Spleen (tissue), 11 donors: ENCODE data around the gene MYLK4. TPM values are rescaled to one million over a fixed set of nuclear protein-coding genes. Genes with fewer than 3 reads are reported as not detected.

Source experiments
- DNase-seq: peaks from one replicate; pipeline ENCODE4 v3.0.0-alpha.2; 2020
- H3K27ac ChIP-seq, 8 donors: fragments of 200-600 bp; sonication (generic) in 7 of 8; 1 replicate in 4 of 8; 2 replicates in 4 of 8; pipeline versions ENCODE4 v1.5.0 to v1.8.0; 2016 to 2021; ENCODE audit warnings: inconsistent platforms in 4 of 8, mild to moderate bottlenecking in 4 of 8, moderate library complexity in 1 of 8
- H3K27me3 ChIP-seq, 7 donors: fragments of 200-600 bp; sonication (generic) in 6 of 7; replicated peaks in 1 of 7; 1 replicate in 4 of 7; 2 replicates in 3 of 7; pipeline versions ENCODE4 v1.5.0 to v1.8.0; 2016 to 2021; ENCODE audit warnings: inconsistent platforms in 3 of 7, mild to moderate bottlenecking in 1 of 7
- H3K36me3 ChIP-seq, 6 donors: fragments of 200-600 bp; sonication (generic) in 5 of 6; 1 replicate in 4 of 6; 2 replicates in 2 of 6; pipeline versions ENCODE4 v1.5.0 to v1.8.0; 2016 to 2021; ENCODE audit warnings: inconsistent platforms in 2 of 6
- H3K4me1 ChIP-seq, 6 donors: fragments of 200-600 bp; sonication (generic) in 5 of 6; 1 replicate in 3 of 6; 2 replicates in 3 of 6; pipeline versions ENCODE4 v1.5.0 to v1.8.0; 2016 to 2021; ENCODE audit warnings: inconsistent platforms in 3 of 6
- H3K4me3 ChIP-seq, 8 donors: fragments of 200-600 bp; sonication (generic) in 7 of 8; 1 replicate in 4 of 8; 2 replicates in 4 of 8; pipeline versions ENCODE4 v1.5.0 to v1.8.0; 2016 to 2021; ENCODE audit warnings: inconsistent platforms in 4 of 8, mild to moderate bottlenecking in 4 of 8, moderate library complexity in 2 of 8
- H3K9me3 ChIP-seq, 8 donors: fragments of 200-600 bp; sonication (generic) in 7 of 8; 1 replicate in 4 of 8; 2 replicates in 4 of 8; pipeline versions ENCODE4 v1.5.0 to v1.8.0; 2016 to 2021; ENCODE audit warnings: inconsistent platforms in 4 of 8
- CTCF ChIP-seq, 11 experiments: fragments of 200-600 bp in 7 of 11; fragments of 450-650 bp in 4 of 11; sonication (generic) in 4 of 11; IDR thresholded peaks in 8 of 11; conservative IDR thresholded peaks in 3 of 11; 1 replicate in 7 of 11; 2 replicates in 4 of 11; pipeline versions ENCODE4 v1.4.0 to v1.8.0; 2016 to 2021; ENCODE audit warnings: antibody characterized with exemption in 11 of 11, inconsistent platforms in 4 of 11, mild to moderate bottlenecking in 1 of 11
- POLR2A ChIP-seq, 3 donors: fragments of 450-650 bp; IDR thresholded peaks; one replicate each; pipeline ENCODE4 v1.5.1; 2017; ENCODE audit warnings: antibody characterized with exemption in 3 of 3, mild to moderate bottlenecking in 1 of 3
- POLR2AphosphoS5 ChIP-seq, 3 donors: sonication (generic); formaldehyde crosslinking; IDR thresholded peaks; one replicate each; pipeline ENCODE4 v1.5.1; 2017; ENCODE audit warnings: antibody characterized with exemption in 3 of 3
- WGBS, 5 donors: extraction: QIAGEN DNeasy Blood & Tissue Kit in 3 of 5; methylation state at CpG; one replicate each; pipeline versions ENCODE4 v1.1.5 to v1.1.7; 2013 to 2018; 5-methylcytosine and 5-hydroxymethylcytosine counted together
- intact Hi-C: fragments of 100-400 bp; cut with DNase I; formaldehyde crosslinking; loops from one replicate; pipeline ENCODE4 v1.15.0; 2023; ENCODE audit warnings: low total_unique reads
- polyA plus RNA-seq, 3 donors: library from polyadenylated mRNA; stranded (reverse); fragments of 200-250 nt; gene quantifications; one replicate each; pipeline ENCODE4 v1.2.1, GENCODE V29; 2013
- total RNA-seq, 7 donors: library from RNA; depleted of rRNA in 3 of 7; stranded (reverse); fragments of >200 nt in 3 of 7; fragmentation: NEBNext Ultra II Directional in 4 of 7; extraction: Animal tissue kit (Norgen Biotek cat#: 25700) in 4 of 7; gene quantifications; one replicate each; pipeline versions ENCODE4 v1.1.0 to v1.2.1, GENCODE V29; 2016 to 2021
- donor health status: healthy with polysubstance abuse.
- donor health status: DM: no; HTN: no; CAD: no; lungs with moderate emphysema.
- donor health status: DM: no; HTN: no; CAD: no.
- donor health status: Bipolar disorder and iron deficiency.
- donor health status: healthy.
- donor health status: DM: no; HTN: no; CAD: no.
- donor health status: DM: yes; HTN: yes; CAD: no.

MYLK4 gene
- total and polyA plus RNA-seq, 10 donors = 0.21 to 1.9 (median 0.76) TPM

- TF ChIP-seq POLR2A (IDR thresholded peaks at IDR 0.05) (no peak), POLR2AphosphoS5 (IDR thresholded peaks at IDR 0.05) (no peak), CTCF (IDR thresholded peaks at IDR 0.05 in 8 of 11, conservative IDR thresholded peaks at IDR 0.05 in 3 of 11) (no peak)
These were observed 85.3 kb downstream of the MYLK4 start for GRCh38 chr6:2665146-2666070.

GRCh38 chr6:2663123-2663522 is 87.6 kb downstream of the MYLK4 start:
- 47 to 56% (median 52%) methylated on average over 4 of the region's 4 CpGs for WGBS, 5 donors
- no peaks in the 10 kb centered on the region for H3K27me3 ChIP-seq
- intact Hi-C loops = no loop called here
- DNase-seq = no peak
- no peaks in the 10 kb centered on the region for H3K36me3 ChIP-seq
- H3K4me1 ChIP-seq = peaks cover 0 to 6% (median 0%) of the 10 kb centered on the region in 6 donors
- H3K27ac ChIP-seq = no peak overlapping the region
- no peak overlapping the region for H3K4me3 ChIP-seq
- no peak for TF ChIP-seq POLR2AphosphoS5 (IDR thresholded peaks at IDR 0.05)
- TF ChIP-seq POLR2A (IDR thresholded peaks at IDR 0.05) = no peak
- TF ChIP-seq CTCF (IDR thresholded peaks at IDR 0.05 in 8 of 11, conservative IDR thresholded peaks at IDR 0.05 in 3 of 11) = no peak
- H3K9me3 ChIP-seq = no peaks in the 10 kb centered on the region

More at GRCh38 chr6:2665146-2666070, 85.3 kb downstream of the MYLK4 start:
- DNase-seq = no peak
- no peaks in the 10 kb centered on the region for H3K4me1 ChIP-seq
- no peaks in the 10 kb centered on the region for H3K36me3 ChIP-seq
- no peaks in the 10 kb centered on the region for H3K27me3 ChIP-seq
- WGBS, 5 donors = 74 to 83% (median 77%) methylated on average over 11 of the region's 11 CpGs
- no peaks in the 10 kb centered on the region for H3K9me3 ChIP-seq
- H3K4me3 ChIP-seq = no peak overlapping the region
- H3K27ac ChIP-seq = no peak overlapping the region
- intact Hi-C loops = no loop called here

GRCh38 chr6:2661651-2662050 is 89.1 kb downstream of the MYLK4 start:
- Histone ChIP-seq H3K9me3 (no peaks in the 10 kb centered on the region), H3K27me3 (no peaks in the 10 kb centered on the region), H3K4me1 (peaks cover 0 to 6% (median 0%) of the 10 kb centered on the region in 6 donors), H3K27ac (no peak overlapping the region), H3K4me3 (no peak overlapping the region), H3K36me3 (no peaks in the 10 kb centered on the region)
- 60 to 93% (median 78%) methylated on average over 1 to 3 of the region's 3 CpGs for WGBS, 5 donors
- DNase-seq = no peak
- intact Hi-C loops = no loop called here
- TF ChIP-seq POLR2A (IDR thresholded peaks at IDR 0.05) = no peak
- TF ChIP-seq POLR2AphosphoS5 (IDR thresholded peaks at IDR 0.05) = no peak
- no peak for TF ChIP-seq CTCF (IDR thresholded peaks at IDR 0.05 in 8 of 11, conservative IDR thresholded peaks at IDR 0.05 in 3 of 11)

GRCh38 chr6:2659882-2660281 is 90.8 kb downstream of the MYLK4 start:
- H3K27ac ChIP-seq = no peak overlapping the region
- TF ChIP-seq POLR2A (IDR thresholded peaks at IDR 0.05) (no peak), POLR2AphosphoS5 (IDR thresholded peaks at IDR 0.05) (no peak), CTCF (IDR thresholded peaks at IDR 0.05 in 8 of 11, conservative IDR thresholded peaks at IDR 0.05 in 3 of 11) (no peak)
- no peak for DNase-seq
- no peaks in the 10 kb centered on the region for H3K36me3 ChIP-seq
- no peaks in the 10 kb centered on the region for H3K9me3 ChIP-seq
- no peaks in the 10 kb centered on the region for H3K27me3 ChIP-seq
- no peak overlapping the region for H3K4me3 ChIP-seq
- intact Hi-C loops = no loop called here
- peaks cover 0 to 6% (median 0%) of the 10 kb centered on the region in 6 donors for H3K4me1 ChIP-seq
- WGBS, 5 donors = 66 to 85% (median 81%) methylated on average over 4 of the region's 4 CpGs
